ENCODE data around the gene RSBN1L. TPM values are rescaled to one million over a fixed set of nuclear protein-coding genes. Genes with fewer than 3 reads are reported as not detected.

RSBN1L gene
- total and polyA plus RNA-seq, 2 of the 8 experiments (the other 6 are each of a cell fraction or from before 2014, with no cell fraction given) = 4.1 to 22.1 TPM

GRCh38 chr7:77813180-77813579 is 116.9 kb downstream of the RSBN1L start:
- Histone ChIP-seq H2BK5ac (ENCODE audit: low read depth, low read length) (no peak overlapping the region), H3K4me3 (ENCODE audit: extremely low read depth in 1 of 4, insufficient read depth in 2 of 4, low read depth in 3 of 4, low read length in 4 of 4) (no peak overlapping the region), H3K14ac (ENCODE audit: insufficient read length) (no peak overlapping the region), H3K4me1 (replicated peaks in 1 of 4; ENCODE audit: control insufficient read depth in 3 of 4, insufficient read depth in 4 of 4, low read length in 3 of 4) (no peaks in the 10 kb centered on the region), H3K4me2 (ENCODE audit: insufficient read depth in 1 of 2, low read depth in 2 of 2, low read length in 2 of 2) (no peak overlapping the region), H3K23ac (ENCODE audit: insufficient read length) (no peak overlapping the region), H2BK15ac (ENCODE audit: low read length) (no peak overlapping the region), H4K20me1 (replicated peaks in 1 of 2; ENCODE audit: control insufficient read depth in 1 of 2, insufficient read depth in 2 of 2, low read length in 2 of 2) (no peaks in the 10 kb centered on the region), H3K79me1 (ENCODE audit: low read depth, low read length) (no peaks in the 10 kb centered on the region; the same call in 1 of the 2 replicates), H2AK5ac (ENCODE audit: low read depth, low read length) (no peak overlapping the region), H2BK12ac (ENCODE audit: low read depth, low read length) (no peak overlapping the region), H3K27me3 (replicated peaks in 1 of 4; ENCODE audit: control insufficient read depth in 3 of 4, extremely low read depth in 1 of 4, insufficient read depth in 3 of 4, low read length in 3 of 4) (no peaks in the 10 kb centered on the region), H3K4ac (replicated peaks; ENCODE audit: insufficient read length, low read depth, low read length) (no peak overlapping the region), H3K9ac (replicated peaks in 1 of 4; ENCODE audit: extremely low read depth in 1 of 4, low read depth in 3 of 4, low read length in 3 of 4) (no peak overlapping the region), H4K5ac (ENCODE audit: insufficient read length, low read depth, low read length) (no peak overlapping the region), H2AFZ (ENCODE audit: low read length) (no peak overlapping the region), H4K8ac (ENCODE audit: extremely low read depth, insufficient read depth, low read length) (no peak overlapping the region), H3K56ac (replicated peaks; ENCODE audit: insufficient read length, low read depth, low read length) (no peak overlapping the region), H3K9me3 (ENCODE audit: insufficient read depth in 2 of 2, low read depth in 1 of 2, low read length in 1 of 2) (no peaks in the 10 kb centered on the region), H3K79me2 (ENCODE audit: control insufficient read depth in 1 of 2, insufficient read depth in 2 of 2, low read length in 2 of 2) (peaks cover 0 to 16% of the 10 kb centered on the region in 2 experiments; a peak in 2 of 4 replicates), H3K36me3 (ENCODE audit: control insufficient read depth in 2 of 4, insufficient read depth in 4 of 4, low read length in 3 of 4) (no peaks in the 10 kb centered on the region), H4K91ac (replicated peaks; ENCODE audit: insufficient read length, low read length) (no peak overlapping the region), H3K23me2 (ENCODE audit: low read depth, low read length) (no peaks in the 10 kb centered on the region), H3K27ac (ENCODE audit: low read depth, low read length) (no peak overlapping the region), H3K18ac (ENCODE audit: extremely low read depth, low read length) (no peak overlapping the region), H2BK120ac (replicated peaks; ENCODE audit: low read depth, low read length) (no peak overlapping the region), H2BK20ac (ENCODE audit: low read length) (no peak overlapping the region)
- POLR2A ChIA-PET (ENCODE audit: partially characterized antibody) = no interaction called here
- CTCF ChIA-PET (ENCODE audit: partially characterized antibody) = interaction anchor here (0.9 kb wide), 1 partner anchor 90 kb away, joined by 3 read pairs; no protein-coding TSS in a partner anchor
- TF ChIP-seq JUND (IDR thresholded peaks at IDR 0.05; ENCODE audit: low read length) (no peak), SAP30 (IDR thresholded peaks at IDR 0.05; ENCODE audit: insufficient read depth, insufficient replicate concordance, low read length) (no peak), TEAD4 (IDR thresholded peaks at IDR 0.05; ENCODE audit: low read depth, low read length) (no peak), ATF2 (IDR thresholded peaks at IDR 0.05; ENCODE audit: low read length) (no peak), EP300 (IDR thresholded peaks at IDR 0.05; ENCODE audit: borderline replicate concordance in 1 of 2, low read depth in 2 of 2, low read length in 2 of 2) (no peak), RNF2 (IDR thresholded peaks at IDR 0.05; ENCODE audit: borderline replicate concordance, low read depth, low read length, missing control alignments, poor library complexity, severe bottlenecking) (no peak), BRCA1 (IDR thresholded peaks at IDR 0.05; ENCODE audit: low read depth, low read length) (no peak), PHF8 (conservative IDR thresholded peaks at IDR 0.05; ENCODE audit: low read depth, low read length) (no peak)
- FAIRE-seq (no peak), DNase-seq (ENCODE audit: low read depth in 1 of 2, low spot score in 2 of 2) (no peak)
- 93% methylated on average over 2 of the region's 2 CpGs; no CpG with 5 or more reads in 1 of the 2 experiments for WGBS, 2 experiments (ENCODE audit: extremely low coverage in 1 of 2, insufficient coverage in 1 of 2, insufficient read length in 1 of 2, insufficient replicate concordance in 2 of 2, low coverage in 1 of 2, low lambda C conversion rate in 2 of 2, missing lambda C conversion rate in 1 of 2)

Measured in H1 (cell line).